SK-N-MC (cell line): ENCODE data around the gene HSPH1.

Source experiments
- DNase-seq: peaks from one replicate; pipeline ENCODE4 v3.0.0-alpha.2; 2011; ENCODE audit warnings: low read depth, low spot score
- H3K27ac ChIP-seq: fragments of 200-600 bp; sonication (generic); 2 replicates; pipeline ENCODE4 v1.5.1; 2016; ENCODE audit warnings: mixed run types
- H3K36me3 ChIP-seq: fragments of 200-600 bp; sonication (generic); 2 replicates; pipeline ENCODE4 v1.6.1; 2017; ENCODE audit warnings: antibody characterized with exemption, low read length, mixed read lengths; ENCODE audit not compliant: insufficient read depth
- H3K4me3 ChIP-seq: fragments of 200-600 bp; sonication (generic); 2 replicates; pipeline ENCODE4 v1.5.1; 2016
- H3K9ac ChIP-seq: fragments of 200-600 bp; sonication (generic); 2 replicates; pipeline ENCODE4 v1.8.0; 2017; ENCODE audit warnings: mixed run types, mixed read lengths; ENCODE audit not compliant: insufficient read length
- H3K9me3 ChIP-seq: fragments of 200-600 bp; sonication (generic); 2 replicates; pipeline ENCODE4 v1.6.1; 2017; ENCODE audit warnings: low read depth, mild to moderate bottlenecking, antibody characterized with exemption, low read length, moderate library complexity, mixed read lengths
- EZH2 ChIP-seq: fragments of 200-600 bp; sonication (generic); IDR thresholded peaks from one replicate; pipeline ENCODE4 v1.6.1; 2017; ENCODE audit warnings: antibody characterized with exemption
- FOXP2 ChIP-seq: optimal IDR thresholded peaks from 2 replicates; pipeline ENCODE3; 2011; ENCODE audit warnings: mild to moderate bottlenecking, moderate library complexity; ENCODE audit not compliant: insufficient read depth; ENCODE audit errors: extremely low read length, control extremely low read depth
- POLR2AphosphoS5 ChIP-seq: IDR thresholded peaks from 2 replicates; pipeline ENCODE4 v1.6.1; 2012; ENCODE audit warnings: mild to moderate bottlenecking, low read depth, low read length, borderline replicate concordance

Gene HSPH1

GRCh38 chr13:31161557-31162150, at the start of gene HSPH1:
Gene HSPH1 (minus strand): TSS chr13:31161904. CDS start chr13:31161582, 322 bp downstream.
- Histone ChIP-seq H3K9me3 (no peaks in the 10 kb centered on the region), H3K27ac (peak within 1 kb of the TSS; percentile 96), H3K9ac (peak within 1 kb of the TSS; percentile 99), H3K4me3 (peak within 1 kb of the TSS; percentile 97), H3K36me3 (peaks cover 24% of the 10 kb centered on the region)
- DNase-seq: peak; percentile 73
- no peak for TF ChIP-seq FOXP2
- no peak for TF ChIP-seq EZH2
- TF ChIP-seq POLR2AphosphoS5: peak; percentile 80

- Histone ChIP-seq H3K9me3 (no peaks in the 10 kb centered on the region), H3K9ac (no peak overlapping the region), H3K36me3 (no peaks in the 10 kb centered on the region), H3K27ac (peak overlapping the region; percentile 66; the same call in 1 of the 2 replicates), H3K4me3 (peak overlapping the region; percentile 67)
- no peak for DNase-seq
- no peak for TF ChIP-seq FOXP2
- TF ChIP-seq POLR2AphosphoS5: no peak
- no peak for TF ChIP-seq EZH2
Measured at GRCh38 chr13:31209841-31210210, 48.1 kb upstream of the HSPH1 start.

- peak overlapping the region; percentile 66; the same call in 1 of the 2 replicates for H3K27ac ChIP-seq
- no peaks in the 10 kb centered on the region for H3K9me3 ChIP-seq
- DNase-seq: peak; percentile 70
- H3K9ac ChIP-seq: no peak overlapping the region
- H3K4me3 ChIP-seq: peak overlapping the region; percentile 67
- no peaks in the 10 kb centered on the region for H3K36me3 ChIP-seq
- peak; percentile 8 for TF ChIP-seq FOXP2
- no peak for TF ChIP-seq POLR2AphosphoS5
- TF ChIP-seq EZH2: no peak
Measured at GRCh38 chr13:31209172-31209840, 47.6 kb upstream of the HSPH1 start.

GRCh38 chr13:31208559-31209122, 46.9 kb upstream of the HSPH1 start:
- Histone ChIP-seq H3K4me3 (no peak overlapping the region), H3K27ac (peak overlapping the region; percentile 66; the same call in 1 of the 2 replicates), H3K9me3 (no peaks in the 10 kb centered on the region), H3K36me3 (no peaks in the 10 kb centered on the region), H3K9ac (no peak overlapping the region)
- DNase-seq: no peak
- no peak for TF ChIP-seq FOXP2
- no peak for TF ChIP-seq POLR2AphosphoS5
- no peak for TF ChIP-seq EZH2

GRCh38 chr13:31207661-31208552, 46.2 kb upstream of the HSPH1 start:
- TF ChIP-seq FOXP2: no peak
- no peak for TF ChIP-seq POLR2AphosphoS5
- TF ChIP-seq EZH2: no peak
- Histone ChIP-seq H3K9ac (no peak overlapping the region), H3K36me3 (no peaks in the 10 kb centered on the region), H3K9me3 (no peaks in the 10 kb centered on the region), H3K27ac (0 out of 2 replicates have a peak overlapping the region, but pooled peaks have one; percentile 49), H3K4me3 (no peak overlapping the region)
- no peak for DNase-seq

- Histone ChIP-seq H3K36me3 (no peaks in the 10 kb centered on the region), H3K4me3 (no peak overlapping the region), H3K9me3 (no peaks in the 10 kb centered on the region), H3K27ac (no peak overlapping the region), H3K9ac (no peak overlapping the region)
- TF ChIP-seq POLR2AphosphoS5 (no peak), EZH2 (no peak), FOXP2 (no peak)
- DNase-seq: no peak
Measured at GRCh38 chr13:31204592-31204991, 42.9 kb upstream of the HSPH1 start.

- no peaks in the 10 kb centered on the region for H3K36me3 ChIP-seq
- TF ChIP-seq POLR2AphosphoS5: no peak; the same call in 1 of the 2 replicates
- TF ChIP-seq FOXP2: peak; percentile 52
- TF ChIP-seq EZH2: no peak
- H3K27ac ChIP-seq: peak overlapping the region; percentile 66; the same call in 1 of the 2 replicates
- no peaks in the 10 kb centered on the region for H3K9me3 ChIP-seq
- H3K9ac ChIP-seq: peak overlapping the region; percentile 76
- peak; percentile 55 for DNase-seq
- H3K4me3 ChIP-seq: peak overlapping the region; percentile 88
Measured at GRCh38 chr13:31201341-31202031, 39.8 kb upstream of the HSPH1 start.
